ENCODE measurements around the gene TMEM250.

Gene TMEM250

DNA sequence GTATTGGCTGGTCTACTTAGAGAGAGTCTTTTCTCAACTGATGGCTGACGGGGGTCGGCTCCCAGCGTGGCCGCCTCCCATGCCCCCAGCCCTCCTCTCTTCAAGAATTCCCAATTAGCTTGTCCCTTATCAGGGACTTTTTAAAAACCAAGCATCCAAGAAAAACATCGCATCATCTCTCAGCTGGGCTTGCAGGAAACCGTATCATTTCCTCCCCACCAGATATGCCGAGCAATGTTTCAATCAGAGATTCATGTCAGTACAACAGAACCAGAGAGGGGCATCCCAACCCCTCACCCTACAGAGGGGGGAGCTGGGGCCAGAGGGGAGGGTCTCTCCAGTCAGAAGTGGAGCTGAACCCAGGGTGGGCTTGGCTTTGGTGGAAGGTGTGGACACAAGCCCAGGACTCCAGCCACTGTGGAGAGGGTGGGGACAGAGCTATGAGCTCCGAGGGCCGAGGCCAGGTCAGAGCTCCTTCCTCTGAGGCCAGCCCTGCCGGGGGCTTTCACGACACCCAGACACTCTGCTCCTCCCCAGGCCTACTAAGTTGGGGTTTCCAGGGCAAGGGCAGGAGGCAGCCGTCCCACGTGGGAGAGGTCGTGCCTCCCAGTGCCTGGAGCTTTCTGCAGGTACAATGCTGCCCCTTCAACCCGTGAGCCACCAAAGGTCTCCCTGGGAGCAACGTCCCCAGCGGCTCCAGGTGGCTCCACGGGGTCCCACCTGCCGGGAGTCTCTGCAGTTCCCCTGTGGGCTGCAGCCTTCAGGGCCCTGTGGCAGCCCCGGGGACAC, 39.0 kb upstream of the TMEM250 start:
- TF ChIP-seq, protein P1, sequence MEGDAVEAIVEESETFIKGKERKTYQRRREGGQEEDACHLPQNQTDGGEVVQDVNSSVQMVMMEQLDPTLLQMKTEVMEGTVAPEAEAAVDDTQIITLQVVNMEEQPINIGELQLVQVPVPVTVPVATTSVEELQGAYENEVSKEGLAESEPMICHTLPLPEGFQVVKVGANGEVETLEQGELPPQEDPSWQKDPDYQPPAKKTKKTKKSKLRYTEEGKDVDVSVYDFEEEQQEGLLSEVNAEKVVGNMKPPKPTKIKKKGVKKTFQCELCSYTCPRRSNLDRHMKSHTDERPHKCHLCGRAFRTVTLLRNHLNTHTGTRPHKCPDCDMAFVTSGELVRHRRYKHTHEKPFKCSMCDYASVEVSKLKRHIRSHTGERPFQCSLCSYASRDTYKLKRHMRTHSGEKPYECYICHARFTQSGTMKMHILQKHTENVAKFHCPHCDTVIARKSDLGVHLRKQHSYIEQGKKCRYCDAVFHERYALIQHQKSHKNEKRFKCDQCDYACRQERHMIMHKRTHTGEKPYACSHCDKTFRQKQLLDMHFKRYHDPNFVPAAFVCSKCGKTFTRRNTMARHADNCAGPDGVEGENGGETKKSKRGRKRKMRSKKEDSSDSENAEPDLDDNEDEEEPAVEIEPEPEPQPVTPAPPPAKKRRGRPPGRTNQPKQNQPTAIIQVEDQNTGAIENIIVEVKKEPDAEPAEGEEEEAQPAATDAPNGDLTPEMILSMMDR (IDR thresholded peaks at IDR 0.05; ENCODE audit: low read depth, low read length), result no peak
- Histone ChIP-seq H3K4me3 (ENCODE audit: low read depth, low read length) (no peak overlapping the region), H3K27me3 (ENCODE audit: insufficient read depth, low read depth, severe bottlenecking) (no peaks in the 10 kb centered on the region), H3K9me3 (ENCODE audit: severe bottlenecking) (no peaks in the 10 kb centered on the region), H3K36me3 (no peaks in the 10 kb centered on the region), H3K27ac (peak overlapping the region; percentile 59)
- no peak for DNase-seq

DNA sequence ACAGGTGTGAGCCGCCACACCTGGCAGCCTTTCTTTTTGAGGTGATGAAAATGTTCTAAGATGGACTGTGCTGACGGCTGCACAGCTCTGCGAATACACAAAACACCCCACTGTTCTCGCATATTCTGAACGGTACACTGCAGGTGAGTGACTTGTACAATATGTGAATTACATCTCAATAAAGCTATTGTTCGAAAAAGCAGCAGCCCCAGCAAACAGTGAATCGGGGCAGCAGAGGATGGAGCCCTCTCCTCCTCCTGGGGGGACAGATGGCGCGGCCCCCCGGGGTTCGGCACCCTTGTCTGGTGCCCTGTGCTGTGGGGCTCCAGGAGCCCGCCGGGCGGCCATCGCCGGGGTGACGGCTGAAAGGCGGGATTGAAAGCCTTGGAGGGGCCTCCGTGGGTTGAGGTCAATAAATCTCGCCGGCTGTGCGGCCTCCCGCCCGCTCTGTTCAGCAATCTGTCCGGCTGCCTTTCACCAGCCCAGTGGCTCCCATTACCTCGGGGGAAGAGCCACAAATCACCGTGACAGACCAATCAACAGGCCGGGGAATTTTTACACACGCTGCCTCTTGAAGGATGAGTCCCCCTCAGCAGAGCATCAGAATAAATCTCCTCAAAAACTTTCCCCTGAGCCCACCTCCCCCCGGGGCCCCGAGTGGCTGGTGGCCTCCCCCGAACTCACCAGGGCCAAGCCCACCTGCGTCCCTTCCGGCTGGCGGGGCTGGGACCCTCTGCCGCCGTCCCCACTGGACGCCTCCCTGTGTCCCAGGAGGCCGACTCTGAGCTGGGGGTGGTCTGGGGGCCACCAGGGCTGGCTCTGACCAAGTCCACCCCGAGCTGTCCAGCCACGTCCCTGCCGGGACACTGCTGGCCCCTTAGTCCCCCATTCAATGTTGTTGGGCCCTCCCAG, 37.8 kb upstream of the TMEM250 start:
- no peaks in the 10 kb centered on the region for H3K9me3 ChIP-seq (ENCODE audit: severe bottlenecking)
- no peak overlapping the region for H3K4me3 ChIP-seq (ENCODE audit: low read depth, low read length)
- 0 out of 2 replicates have a peak, but pooled peaks cover under 1% of the 10 kb centered on the region for H3K36me3 ChIP-seq
- TF ChIP-seq, protein P1 (IDR thresholded peaks at IDR 0.05; ENCODE audit: low read depth, low read length), result no peak
- H3K27me3 ChIP-seq (ENCODE audit: insufficient read depth, low read depth, severe bottlenecking), result no peaks in the 10 kb centered on the region
- H3K27ac ChIP-seq, result peak overlapping the region; percentile 73
- peak; percentile 63 for DNase-seq

DNA sequence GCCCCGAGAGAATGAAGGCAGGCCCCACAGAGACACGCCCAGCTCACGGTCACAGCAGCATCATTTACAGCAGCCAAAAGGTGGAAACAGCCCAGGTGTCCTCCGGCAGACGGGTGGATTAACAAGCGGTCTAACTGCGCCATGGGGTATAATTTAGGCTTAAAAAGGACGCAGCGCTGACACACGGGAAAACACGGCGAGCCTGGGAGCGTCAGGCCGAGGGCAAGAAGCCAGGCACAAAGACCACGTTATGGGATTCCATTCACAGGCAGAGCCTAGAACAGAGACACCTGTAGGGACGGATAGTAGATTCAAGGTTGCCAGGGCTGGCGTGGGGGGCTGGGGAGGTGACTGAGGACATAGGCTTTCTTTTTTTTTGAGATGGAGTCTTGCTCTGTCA, 36.9 kb upstream of the TMEM250 start:
- H3K27me3 ChIP-seq (ENCODE audit: insufficient read depth, low read depth, severe bottlenecking), result no peaks in the 10 kb centered on the region
- H3K9me3 ChIP-seq (ENCODE audit: severe bottlenecking), result no peaks in the 10 kb centered on the region
- TF ChIP-seq, protein P1 (IDR thresholded peaks at IDR 0.05; ENCODE audit: low read depth, low read length), result no peak
- peak overlapping the region; percentile 73 for H3K27ac ChIP-seq
- DNase-seq, result no peak
- H3K4me3 ChIP-seq (ENCODE audit: low read depth, low read length), result no peak overlapping the region
- 0 out of 2 replicates have a peak, but pooled peaks cover 2% of the 10 kb centered on the region for H3K36me3 ChIP-seq

DNA sequence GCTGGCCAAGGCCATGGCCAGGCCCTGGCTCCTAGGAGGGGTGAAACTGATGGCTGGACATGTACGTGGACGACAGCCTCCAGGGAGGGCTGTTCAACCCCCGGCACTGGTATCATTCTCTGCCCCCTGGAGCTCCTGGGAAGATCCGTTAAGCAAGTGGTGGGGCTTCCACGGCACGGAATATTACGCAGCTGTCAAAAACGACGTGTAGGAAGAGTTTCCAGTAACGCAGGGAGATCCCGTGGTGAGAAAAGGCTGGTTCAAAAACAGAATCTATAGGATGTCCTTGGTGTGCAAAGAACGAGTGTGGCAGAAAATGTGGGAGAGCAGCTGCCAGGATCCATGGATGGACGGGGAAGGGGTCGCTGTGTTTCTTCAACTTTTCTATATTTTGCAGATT, 36.3 kb upstream of the TMEM250 start:
- no peak for DNase-seq
- Histone ChIP-seq H3K4me3 (ENCODE audit: low read depth, low read length) (no peak overlapping the region), H3K27me3 (ENCODE audit: insufficient read depth, low read depth, severe bottlenecking) (no peaks in the 10 kb centered on the region), H3K36me3 (0 out of 2 replicates have a peak, but pooled peaks cover 2% of the 10 kb centered on the region), H3K9me3 (ENCODE audit: severe bottlenecking) (no peaks in the 10 kb centered on the region), H3K27ac (peak overlapping the region; percentile 73)
- TF ChIP-seq, protein P1 (IDR thresholded peaks at IDR 0.05; ENCODE audit: low read depth, low read length), result no peak

DNA sequence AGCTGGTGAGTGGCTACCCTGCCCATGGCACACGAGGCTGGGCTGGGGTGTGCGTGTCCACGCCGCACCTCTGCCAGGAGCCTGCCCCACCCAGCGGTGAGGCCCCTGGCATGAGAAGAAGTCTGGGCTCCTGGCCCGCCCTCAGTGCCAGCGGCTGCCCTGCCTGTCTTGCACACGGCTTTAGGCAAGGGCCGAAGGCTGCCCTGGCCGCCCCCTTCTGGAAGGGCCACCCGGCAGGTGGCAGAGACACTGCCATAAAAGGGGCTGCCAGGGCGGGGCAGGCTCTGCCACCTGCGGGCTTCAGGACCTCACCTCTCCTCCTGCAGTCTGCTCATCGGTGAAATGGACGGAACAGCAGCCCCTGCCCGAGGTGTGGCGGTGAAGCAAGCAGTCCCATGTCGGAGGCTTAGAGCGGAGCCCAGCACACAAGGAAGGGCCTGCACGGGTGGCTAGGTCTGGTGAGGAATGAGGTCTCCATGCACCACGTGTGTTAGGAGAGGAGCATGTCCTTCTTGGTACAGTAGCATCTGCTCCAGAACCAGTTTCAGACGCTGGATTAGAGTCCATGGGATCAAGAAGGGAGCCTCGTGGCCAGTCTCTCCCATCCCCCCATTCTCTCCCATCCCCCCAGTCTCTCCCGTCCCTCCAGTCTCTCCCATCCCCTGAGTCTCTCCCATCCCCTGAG, 34.8 kb upstream of the TMEM250 start:
- no peak overlapping the region for H3K4me3 ChIP-seq (ENCODE audit: low read depth, low read length)
- peak overlapping the region; percentile 81 for H3K27ac ChIP-seq
- H3K36me3 ChIP-seq, result 0 out of 2 replicates have a peak, but pooled peaks cover 2% of the 10 kb centered on the region
- no peaks in the 10 kb centered on the region for H3K27me3 ChIP-seq (ENCODE audit: insufficient read depth, low read depth, severe bottlenecking)
- peak; percentile 54 for DNase-seq
- H3K9me3 ChIP-seq (ENCODE audit: severe bottlenecking), result no peaks in the 10 kb centered on the region
- TF ChIP-seq, protein P1 (IDR thresholded peaks at IDR 0.05; ENCODE audit: low read depth, low read length), result no peak
